Left lobe of liver (tissue), 2 donors: ENCODE results near the gene LITAF. TPM values are rescaled to one million over a fixed set of nuclear protein-coding genes. Genes with fewer than 3 reads are reported as not detected.

Source experiments
- ATAC-seq: fragments of 200-7000 bp; cut with Tn5 transposase; one replicate; pipeline ENCODE4 v1.9.1; 2020; ENCODE audit warnings: mild to moderate bottlenecking, moderate library complexity
- DNase-seq: peaks from one replicate; pipeline ENCODE4 v3.0.0-alpha.2; 2020; ENCODE audit warnings: low spot score
- total RNA-seq: library from RNA; stranded (reverse); gene quantifications from one replicate; pipeline ENCODE4 v1.2.1, GENCODE V29; 2021
- donor health status: DM: no; HTN: no; CAD: no; lungs with moderate emphysema.
- donor health status: DM: no; HTN: yes; CAD: no.

The LITAF gene
- total RNA-seq, 1 donor from 2014 or later, result 47.0 TPM

GRCh38 chr16:11556945-11557720 is 29.6 kb downstream of the LITAF start:
- no peak for DNase-seq
- no peak for ATAC-seq

GRCh38 chr16:11556214-11556819 is 30.4 kb downstream of the LITAF start:
- DNase-seq (no peak), ATAC-seq (no peak)

- DNase-seq, result peak; percentile 68
- ATAC-seq, result peak; percentile 81
Observed at GRCh38 chr16:11554053-11554452, 32.7 kb downstream of the LITAF start.

- ATAC-seq, result peak; percentile 14
- DNase-seq, result peak; percentile 60
Observed at GRCh38 chr16:11553371-11553770, 33.3 kb downstream of the LITAF start.

- ATAC-seq, result no peak
- no peak for DNase-seq
Observed at GRCh38 chr16:11552440-11552839, 34.3 kb downstream of the LITAF start.

GRCh38 chr16:11551842-11552241 is 34.9 kb downstream of the LITAF start:
- DNase-seq, result no peak
- no peak for ATAC-seq

GRCh38 chr16:11550791-11551498 is 35.8 kb downstream of the LITAF start:
- ATAC-seq (peak; percentile 53), DNase-seq (peak; percentile 55)

- no peak for ATAC-seq
- no peak for DNase-seq
Observed at GRCh38 chr16:11547118-11547916, 39.4 kb downstream of the LITAF start.

- DNase-seq (no peak), ATAC-seq (no peak)
Observed at GRCh38 chr16:11546608-11547061, 40.1 kb downstream of the LITAF start.

- DNase-seq (no peak), ATAC-seq (no peak)
Observed at GRCh38 chr16:11543661-11544393, 42.9 kb downstream of the LITAF start.

- ATAC-seq (no peak), DNase-seq (no peak)
Observed at GRCh38 chr16:11542069-11542744, 44.5 kb downstream of the LITAF start.

GRCh38 chr16:11539641-11540050 is 47.1 kb downstream of the LITAF start:
- DNase-seq, result no peak
- no peak for ATAC-seq

- no peak for DNase-seq
- no peak for ATAC-seq
Observed at GRCh38 chr16:11538880-11539279, 47.8 kb downstream of the LITAF start.

GRCh38 chr16:11536104-11536866 is 50.4 kb downstream of the LITAF start:
- ATAC-seq (no peak), DNase-seq (no peak)

GRCh38 chr16:11535494-11535893 is 51.2 kb downstream of the LITAF start:
- peak; percentile 72 for ATAC-seq
- peak; percentile 83 for DNase-seq

- DNase-seq (peak; percentile 90), ATAC-seq (peak; percentile 72)
Observed at GRCh38 chr16:11534262-11534661, 52.5 kb downstream of the LITAF start.

GRCh38 chr16:11533588-11533987 is 53.1 kb downstream of the LITAF start:
- DNase-seq (no peak), ATAC-seq (no peak)

GRCh38 chr16:11530171-11530940 is 56.4 kb downstream of the LITAF start:
- DNase-seq, result no peak
- no peak for ATAC-seq
